PFSK-1 (cell line): ENCODE results near the gene GABARAPL2.

Source experiments
- FOXP2 ChIP-seq: optimal IDR thresholded peaks from 2 replicates; pipeline ENCODE3; 2011; ENCODE audit warnings: borderline replicate concordance, control low read depth, inconsistent platforms; ENCODE audit not compliant: insufficient read depth; ENCODE audit errors: extremely low read length, extremely low read depth
- POLR2AphosphoS5 ChIP-seq: IDR thresholded peaks from 2 replicates; pipeline ENCODE4 v1.6.1; 2012; ENCODE audit warnings: low read depth, mild to moderate bottlenecking, control low read depth, low read length, moderate library complexity
- TF ChIP-seq, protein P1 (sequence below), 2 experiments: IDR thresholded peaks; 2 replicates each; pipeline versions ENCODE4 v1.6.1 to v1.8.0; 2011 to 2012; ENCODE audit warnings: low read depth in 2 of 2, low read length in 2 of 2, control low read depth in 1 of 2, inconsistent platforms in 1 of 2, mild to moderate bottlenecking in 1 of 2, moderate library complexity in 1 of 2; ENCODE audit not compliant: insufficient read depth in 1 of 2

DNA sequence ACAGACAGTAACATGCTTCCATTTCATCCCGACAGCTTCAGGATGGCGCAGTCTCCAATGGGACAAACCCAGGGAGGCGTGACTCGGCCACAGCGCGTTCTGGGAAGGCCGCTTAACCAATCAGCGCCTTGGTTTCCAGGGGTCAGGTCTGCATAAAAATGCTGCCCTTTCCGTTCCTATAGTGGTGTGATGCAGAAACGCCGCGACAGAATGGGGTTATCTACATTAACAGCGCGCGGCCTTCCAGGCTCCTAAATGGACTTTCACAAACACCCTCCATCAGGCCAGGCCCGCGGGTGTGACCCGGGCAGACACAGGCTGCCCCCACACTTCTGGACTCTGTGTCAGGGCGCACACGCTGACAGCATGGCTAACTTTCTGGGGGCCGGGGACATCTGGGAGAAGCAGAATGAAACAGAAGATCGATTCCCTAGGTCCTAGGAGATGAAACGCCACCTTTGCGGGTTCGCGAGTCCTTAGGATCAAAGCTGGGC, 10.9 kb upstream of the GABARAPL2 start:
- TF ChIP-seq POLR2AphosphoS5 (no peak), FOXP2 (no peak)
- TF ChIP-seq, protein P1, sequence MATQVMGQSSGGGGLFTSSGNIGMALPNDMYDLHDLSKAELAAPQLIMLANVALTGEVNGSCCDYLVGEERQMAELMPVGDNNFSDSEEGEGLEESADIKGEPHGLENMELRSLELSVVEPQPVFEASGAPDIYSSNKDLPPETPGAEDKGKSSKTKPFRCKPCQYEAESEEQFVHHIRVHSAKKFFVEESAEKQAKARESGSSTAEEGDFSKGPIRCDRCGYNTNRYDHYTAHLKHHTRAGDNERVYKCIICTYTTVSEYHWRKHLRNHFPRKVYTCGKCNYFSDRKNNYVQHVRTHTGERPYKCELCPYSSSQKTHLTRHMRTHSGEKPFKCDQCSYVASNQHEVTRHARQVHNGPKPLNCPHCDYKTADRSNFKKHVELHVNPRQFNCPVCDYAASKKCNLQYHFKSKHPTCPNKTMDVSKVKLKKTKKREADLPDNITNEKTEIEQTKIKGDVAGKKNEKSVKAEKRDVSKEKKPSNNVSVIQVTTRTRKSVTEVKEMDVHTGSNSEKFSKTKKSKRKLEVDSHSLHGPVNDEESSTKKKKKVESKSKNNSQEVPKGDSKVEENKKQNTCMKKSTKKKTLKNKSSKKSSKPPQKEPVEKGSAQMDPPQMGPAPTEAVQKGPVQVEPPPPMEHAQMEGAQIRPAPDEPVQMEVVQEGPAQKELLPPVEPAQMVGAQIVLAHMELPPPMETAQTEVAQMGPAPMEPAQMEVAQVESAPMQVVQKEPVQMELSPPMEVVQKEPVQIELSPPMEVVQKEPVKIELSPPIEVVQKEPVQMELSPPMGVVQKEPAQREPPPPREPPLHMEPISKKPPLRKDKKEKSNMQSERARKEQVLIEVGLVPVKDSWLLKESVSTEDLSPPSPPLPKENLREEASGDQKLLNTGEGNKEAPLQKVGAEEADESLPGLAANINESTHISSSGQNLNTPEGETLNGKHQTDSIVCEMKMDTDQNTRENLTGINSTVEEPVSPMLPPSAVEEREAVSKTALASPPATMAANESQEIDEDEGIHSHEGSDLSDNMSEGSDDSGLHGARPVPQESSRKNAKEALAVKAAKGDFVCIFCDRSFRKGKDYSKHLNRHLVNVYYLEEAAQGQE (IDR thresholded peaks at IDR 0.05; ENCODE audit: insufficient read depth in 1 of 2, low read depth in 2 of 2, low read length in 2 of 2), result no peak
